ENCODE measurements around the gene DCP1B.

DCP1B gene

DNA sequence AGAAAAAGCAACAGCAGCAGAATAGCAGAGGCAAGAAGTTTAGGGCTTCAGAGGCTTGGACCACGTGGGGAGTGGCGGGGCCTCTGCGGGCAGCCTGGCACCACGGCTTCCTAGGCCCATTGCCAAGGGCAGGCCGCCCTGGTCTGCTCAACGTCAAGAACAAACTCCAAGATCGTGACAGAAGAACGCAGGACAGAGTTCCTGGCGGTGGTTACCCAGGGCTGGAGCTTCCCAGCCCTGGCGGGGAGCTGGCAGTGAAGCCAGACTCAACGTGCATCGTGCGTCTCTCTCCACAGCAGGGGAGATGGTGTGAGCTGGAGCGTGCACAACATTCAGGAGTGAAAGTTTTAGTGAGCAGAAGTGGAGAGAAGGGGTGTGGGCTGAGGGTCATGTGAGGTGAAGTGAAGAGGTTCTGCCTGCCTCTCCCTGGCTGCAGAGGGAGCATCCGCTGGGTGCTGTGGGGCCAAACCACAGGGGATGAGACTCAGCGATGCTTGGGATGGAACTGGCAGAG lies 71.9 kb downstream of the DCP1B start:
- TF ChIP-seq, protein P1, sequence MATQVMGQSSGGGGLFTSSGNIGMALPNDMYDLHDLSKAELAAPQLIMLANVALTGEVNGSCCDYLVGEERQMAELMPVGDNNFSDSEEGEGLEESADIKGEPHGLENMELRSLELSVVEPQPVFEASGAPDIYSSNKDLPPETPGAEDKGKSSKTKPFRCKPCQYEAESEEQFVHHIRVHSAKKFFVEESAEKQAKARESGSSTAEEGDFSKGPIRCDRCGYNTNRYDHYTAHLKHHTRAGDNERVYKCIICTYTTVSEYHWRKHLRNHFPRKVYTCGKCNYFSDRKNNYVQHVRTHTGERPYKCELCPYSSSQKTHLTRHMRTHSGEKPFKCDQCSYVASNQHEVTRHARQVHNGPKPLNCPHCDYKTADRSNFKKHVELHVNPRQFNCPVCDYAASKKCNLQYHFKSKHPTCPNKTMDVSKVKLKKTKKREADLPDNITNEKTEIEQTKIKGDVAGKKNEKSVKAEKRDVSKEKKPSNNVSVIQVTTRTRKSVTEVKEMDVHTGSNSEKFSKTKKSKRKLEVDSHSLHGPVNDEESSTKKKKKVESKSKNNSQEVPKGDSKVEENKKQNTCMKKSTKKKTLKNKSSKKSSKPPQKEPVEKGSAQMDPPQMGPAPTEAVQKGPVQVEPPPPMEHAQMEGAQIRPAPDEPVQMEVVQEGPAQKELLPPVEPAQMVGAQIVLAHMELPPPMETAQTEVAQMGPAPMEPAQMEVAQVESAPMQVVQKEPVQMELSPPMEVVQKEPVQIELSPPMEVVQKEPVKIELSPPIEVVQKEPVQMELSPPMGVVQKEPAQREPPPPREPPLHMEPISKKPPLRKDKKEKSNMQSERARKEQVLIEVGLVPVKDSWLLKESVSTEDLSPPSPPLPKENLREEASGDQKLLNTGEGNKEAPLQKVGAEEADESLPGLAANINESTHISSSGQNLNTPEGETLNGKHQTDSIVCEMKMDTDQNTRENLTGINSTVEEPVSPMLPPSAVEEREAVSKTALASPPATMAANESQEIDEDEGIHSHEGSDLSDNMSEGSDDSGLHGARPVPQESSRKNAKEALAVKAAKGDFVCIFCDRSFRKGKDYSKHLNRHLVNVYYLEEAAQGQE (IDR thresholded peaks at IDR 0.05; ENCODE audit: insufficient read depth in 1 of 2, low read depth in 2 of 2, low read length in 2 of 2), result no peak
- no peak for TF ChIP-seq SIN3A (IDR thresholded peaks at IDR 0.05; ENCODE audit: borderline replicate concordance, insufficient read depth, low read length)
- TF ChIP-seq POLR2AphosphoS5 (IDR thresholded peaks at IDR 0.05; ENCODE audit: low read depth, low read length), result no peak
- no peak for TF ChIP-seq TAF1 (IDR thresholded peaks at IDR 0.05; ENCODE audit: borderline replicate concordance, insufficient read depth, low read length)
- TF ChIP-seq FOXP2 (optimal IDR thresholded peaks at IDR 0.05; ENCODE audit: borderline replicate concordance, extremely low read depth, extremely low read length, insufficient read depth), result no peak

GRCh38 chr12:1931642-1932041 lies 72.6 kb downstream of the DCP1B start:
- TF ChIP-seq FOXP2 (optimal IDR thresholded peaks at IDR 0.05; ENCODE audit: borderline replicate concordance, extremely low read depth, extremely low read length, insufficient read depth) (no peak), POLR2AphosphoS5 (IDR thresholded peaks at IDR 0.05; ENCODE audit: low read depth, low read length) (no peak), TAF1 (IDR thresholded peaks at IDR 0.05; ENCODE audit: borderline replicate concordance, insufficient read depth, low read length) (no peak), SIN3A (IDR thresholded peaks at IDR 0.05; ENCODE audit: borderline replicate concordance, insufficient read depth, low read length) (no peak)
- TF ChIP-seq, protein P1 (IDR thresholded peaks at IDR 0.05; ENCODE audit: insufficient read depth in 1 of 2, low read depth in 2 of 2, low read length in 2 of 2), result no peak

GRCh38 chr12:1930803-1931597 lies 73.3 kb downstream of the DCP1B start:
- TF ChIP-seq, protein P1 (IDR thresholded peaks at IDR 0.05; ENCODE audit: insufficient read depth in 1 of 2, low read depth in 2 of 2, low read length in 2 of 2), result no peak
- TF ChIP-seq TAF1 (IDR thresholded peaks at IDR 0.05; ENCODE audit: borderline replicate concordance, insufficient read depth, low read length) (no peak), SIN3A (IDR thresholded peaks at IDR 0.05; ENCODE audit: borderline replicate concordance, insufficient read depth, low read length) (no peak), FOXP2 (optimal IDR thresholded peaks at IDR 0.05; ENCODE audit: borderline replicate concordance, extremely low read depth, extremely low read length, insufficient read depth) (no peak), POLR2AphosphoS5 (IDR thresholded peaks at IDR 0.05; ENCODE audit: low read depth, low read length) (no peak)

DNA sequence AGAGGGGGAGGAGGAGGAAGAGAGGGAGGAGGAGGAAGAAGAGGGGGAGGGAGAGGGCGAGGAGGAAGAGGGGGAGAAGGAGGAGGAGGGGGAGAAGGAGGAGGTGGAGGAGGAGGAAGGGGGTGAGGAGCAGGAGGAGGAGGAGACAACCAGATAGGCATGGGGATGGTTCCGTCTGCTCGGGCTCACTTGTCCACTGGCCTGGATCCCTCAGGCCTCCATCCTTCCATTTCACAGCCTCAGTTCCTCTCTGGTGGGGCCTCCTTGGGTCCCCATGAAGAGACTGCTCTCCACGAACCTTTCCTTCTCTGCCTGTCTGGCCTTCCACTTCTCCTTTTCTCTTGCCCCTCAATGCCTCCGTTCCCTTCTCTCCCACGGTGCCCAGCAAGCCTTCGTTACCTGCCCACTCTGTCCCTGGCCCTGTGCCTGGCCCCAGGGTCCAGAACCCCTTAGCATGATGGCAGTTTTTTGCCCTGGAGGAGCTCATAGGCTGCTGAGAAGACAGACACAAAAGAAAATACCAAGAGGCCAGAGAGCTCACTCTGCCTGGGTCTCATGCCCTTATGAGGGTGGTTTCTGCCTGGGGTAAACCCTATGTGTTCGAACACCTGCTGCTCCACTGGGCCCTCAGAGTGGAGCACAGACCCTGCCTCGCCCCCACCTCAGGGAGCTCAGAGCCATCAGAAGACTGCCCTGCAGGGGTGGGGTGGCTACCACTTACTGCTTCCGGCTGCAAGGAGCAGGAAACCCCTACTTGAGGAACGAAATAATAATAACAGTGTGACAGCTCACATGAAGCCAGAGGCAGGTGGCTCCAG lies 74.1 kb downstream of the DCP1B start:
- TF ChIP-seq POLR2AphosphoS5 (IDR thresholded peaks at IDR 0.05; ENCODE audit: low read depth, low read length) (no peak), TAF1 (IDR thresholded peaks at IDR 0.05; ENCODE audit: borderline replicate concordance, insufficient read depth, low read length) (no peak), SIN3A (IDR thresholded peaks at IDR 0.05; ENCODE audit: borderline replicate concordance, insufficient read depth, low read length) (no peak), FOXP2 (optimal IDR thresholded peaks at IDR 0.05; ENCODE audit: borderline replicate concordance, extremely low read depth, extremely low read length, insufficient read depth) (no peak)
- TF ChIP-seq, protein P1 (IDR thresholded peaks at IDR 0.05; ENCODE audit: insufficient read depth in 1 of 2, low read depth in 2 of 2, low read length in 2 of 2), result no peak

All from PFSK-1 (cell line).